Measurements from ENCODE around the gene CCDC152.
A peak's percentile ranks its signal among the peaks of the same experiment; 100 is the strongest.
"Not testable (repeated sequence)": the region's sequence is repeated elsewhere in the genome, so short reads cannot be mapped to it uniquely, and the experiment has no call there.

Gene CCDC152

DNA sequence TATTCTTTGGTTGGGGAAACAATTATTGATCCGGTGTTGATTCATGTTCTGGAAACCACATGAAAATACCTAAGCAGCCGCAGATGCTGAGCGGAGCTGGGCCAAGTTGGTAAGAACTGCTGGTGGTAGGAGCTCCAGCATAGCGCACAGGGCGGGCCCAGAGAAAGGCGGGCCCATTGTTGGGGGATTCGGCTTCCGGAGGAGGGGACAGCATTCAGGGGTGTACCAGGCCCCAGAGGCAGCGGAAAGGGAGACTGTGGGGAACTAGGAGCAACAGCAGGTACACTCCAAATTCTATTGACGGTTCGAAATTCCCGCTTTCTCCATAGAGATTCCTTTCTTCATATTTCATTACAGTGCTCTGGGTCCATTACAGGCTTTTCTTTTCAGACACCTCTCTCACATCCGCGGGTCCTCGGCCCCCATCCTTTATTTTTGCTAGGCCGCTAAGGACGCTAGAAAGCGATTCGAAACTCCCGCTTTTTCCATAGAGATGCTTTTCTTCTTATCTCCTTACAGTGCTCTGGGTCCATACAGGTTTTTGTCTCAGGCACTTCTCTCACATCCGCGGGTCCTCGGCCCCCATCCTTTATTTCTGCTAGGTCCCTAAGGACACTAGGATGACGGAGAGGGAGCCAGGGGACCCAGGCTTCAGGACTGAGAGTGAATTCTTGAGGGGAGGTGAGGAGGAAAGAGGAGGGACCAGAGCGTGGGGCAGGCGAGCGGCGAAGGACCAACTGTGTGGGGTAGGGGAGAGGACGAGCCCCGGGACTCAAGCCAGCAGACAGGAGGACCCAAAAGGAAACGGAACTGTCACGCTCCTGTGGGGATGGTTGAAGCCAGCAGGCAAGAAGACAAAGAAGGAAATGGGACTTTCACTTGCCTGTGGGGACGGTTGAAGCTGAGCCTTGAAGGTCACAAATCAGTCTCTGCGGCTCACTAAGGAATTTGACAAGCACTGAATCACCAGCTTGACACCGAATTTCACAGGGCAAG is at the start of gene CCDC152:
CCDC152 (plus strand) TSS at position 213 of the 996 bp plus-strand sequence. CDS start 2,304 bp downstream, outside the sequence.
- peak; percentile 17 to 70 for DNase-seq (ENCODE audit: low spot score in 2 of 2)
- Mint-ChIP-seq H3K27ac (peak within 1 kb of the TSS; percentile 92), H3K9me3 (no peaks in the 10 kb centered on the region), H3K4me1 (peaks cover 10% of the 10 kb centered on the region), H3K4me3 (peak within 1 kb of the TSS; percentile 79), H3K36me3 (peaks cover 6% of the 10 kb centered on the region)
- peak; percentile 94 for ATAC-seq

DNA sequence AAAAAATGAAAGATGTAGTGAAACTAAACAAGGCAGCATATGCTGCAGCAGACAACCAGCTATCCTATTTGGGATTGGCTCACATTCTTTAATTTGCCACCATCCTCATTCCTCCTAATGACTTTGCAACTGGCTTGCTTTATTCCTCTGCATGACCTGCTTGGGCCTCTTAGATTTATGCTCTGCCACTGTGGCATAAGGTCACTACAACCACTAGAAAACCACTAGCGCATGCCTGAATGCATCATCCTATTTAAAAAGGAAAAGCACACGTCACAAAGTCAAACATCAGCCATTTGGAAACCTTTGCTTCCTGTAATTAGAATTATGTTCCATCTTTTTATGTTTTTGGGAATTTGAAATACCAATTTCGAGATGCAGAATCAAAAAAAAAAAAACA is 40.8 kb upstream of the CCDC152 start:
- DNase-seq (ENCODE audit: low spot score in 2 of 2) (no peak), ATAC-seq (no peak)
- no peak overlapping the region for H3K27ac Mint-ChIP-seq
- H3K4me1 Mint-ChIP-seq = peaks cover 17% of the 10 kb centered on the region
- H3K4me3 Mint-ChIP-seq = no peak overlapping the region
- no peaks in the 10 kb centered on the region for H3K36me3 Mint-ChIP-seq
- H3K9me3 Mint-ChIP-seq = no peaks in the 10 kb centered on the region

DNA sequence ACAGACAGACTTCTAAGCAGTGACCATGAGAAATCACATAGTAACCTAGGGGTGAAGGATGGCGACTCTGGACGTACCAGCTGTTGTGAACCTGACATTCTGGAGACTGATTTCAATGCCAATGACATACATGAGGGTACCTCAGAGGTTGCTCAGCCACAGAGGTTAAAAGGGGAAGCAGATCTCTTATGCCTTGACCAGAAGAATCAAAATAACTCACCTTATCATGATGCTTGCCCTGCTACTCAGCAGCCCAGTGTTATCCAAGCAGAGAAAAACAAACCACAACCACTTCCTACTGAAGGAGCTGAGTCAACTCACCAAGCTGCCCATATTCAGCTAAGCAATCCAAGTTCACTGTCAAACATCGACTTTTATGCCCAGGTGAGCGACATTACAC is 38.0 kb upstream of the CCDC152 start:
- DNase-seq (ENCODE audit: low spot score in 2 of 2) (peak in 1 of 2 donors; percentile 5), ATAC-seq (peak; percentile 98)
- Mint-ChIP-seq H3K9me3 (no peaks in the 10 kb centered on the region), H3K27ac (no peak overlapping the region), H3K4me1 (peaks cover 17% of the 10 kb centered on the region), H3K4me3 (no peak overlapping the region), H3K36me3 (no peaks in the 10 kb centered on the region)

- peak; percentile 58 for ATAC-seq
These were observed 37.6 kb upstream of the CCDC152 start for GRCh38 chr5:42719034-42719433.

DNA sequence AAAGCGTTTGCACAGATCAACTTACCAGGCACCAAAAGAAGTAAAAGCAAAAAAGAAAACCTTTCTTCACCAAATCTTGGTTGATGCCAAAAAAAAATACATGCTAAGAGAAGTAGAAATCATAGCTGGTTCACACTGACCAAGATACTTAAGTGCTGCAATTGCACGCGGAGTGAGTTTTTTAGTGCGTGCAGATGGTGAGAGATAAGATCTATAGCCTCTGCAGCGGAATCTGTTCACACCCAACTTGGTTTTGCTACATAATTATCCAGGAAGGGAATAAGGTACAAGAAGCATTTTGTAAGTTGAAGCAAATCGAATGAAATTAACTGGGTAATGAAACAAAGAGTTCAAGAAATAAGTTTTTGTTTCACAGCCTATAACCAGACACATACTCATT is 36.4 kb upstream of the CCDC152 start:
- H3K9me3 Mint-ChIP-seq = no peaks in the 10 kb centered on the region
- ATAC-seq (no peak), DNase-seq (ENCODE audit: low spot score in 2 of 2) (no peak)
- no peak overlapping the region for H3K4me3 Mint-ChIP-seq
- no peak overlapping the region for H3K27ac Mint-ChIP-seq
- H3K4me1 Mint-ChIP-seq = peaks cover 17% of the 10 kb centered on the region
- no peaks in the 10 kb centered on the region for H3K36me3 Mint-ChIP-seq

More at GRCh38 chr5:42719034-42719433, 37.6 kb upstream of the CCDC152 start:
- Mint-ChIP-seq H3K27ac (no peak overlapping the region), H3K4me1 (peaks cover 17% of the 10 kb centered on the region), H3K9me3 (no peaks in the 10 kb centered on the region), H3K4me3 (no peak overlapping the region), H3K36me3 (no peaks in the 10 kb centered on the region)
- DNase-seq (ENCODE audit: low spot score in 2 of 2) = no peak

DNA sequence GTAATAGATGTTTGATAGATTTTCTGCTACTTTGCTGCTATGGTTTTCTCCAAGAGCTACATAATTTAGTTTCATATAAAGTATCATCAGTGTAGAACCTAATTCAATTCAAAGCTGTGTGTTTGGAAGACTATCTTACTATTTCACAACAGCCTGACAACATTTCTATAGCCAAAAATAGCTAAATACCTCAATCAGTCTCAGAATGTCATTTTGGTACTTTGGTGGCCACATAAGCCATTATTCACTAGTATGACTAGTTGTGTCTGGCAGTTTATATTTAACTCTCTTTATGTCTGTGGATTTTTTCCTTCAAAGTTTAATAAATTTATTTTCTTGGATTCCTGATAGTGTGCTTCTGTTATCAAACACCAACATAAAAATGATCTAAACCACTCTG is 35.1 kb upstream of the CCDC152 start:
- H3K9me3 Mint-ChIP-seq = no peaks in the 10 kb centered on the region
- no peaks in the 10 kb centered on the region for H3K36me3 Mint-ChIP-seq
- no peak overlapping the region for H3K27ac Mint-ChIP-seq
- H3K4me3 Mint-ChIP-seq = no peak overlapping the region
- H3K4me1 Mint-ChIP-seq = peaks cover 17% of the 10 kb centered on the region
- DNase-seq (ENCODE audit: low spot score in 2 of 2) (no peak), ATAC-seq (no peak)

DNA sequence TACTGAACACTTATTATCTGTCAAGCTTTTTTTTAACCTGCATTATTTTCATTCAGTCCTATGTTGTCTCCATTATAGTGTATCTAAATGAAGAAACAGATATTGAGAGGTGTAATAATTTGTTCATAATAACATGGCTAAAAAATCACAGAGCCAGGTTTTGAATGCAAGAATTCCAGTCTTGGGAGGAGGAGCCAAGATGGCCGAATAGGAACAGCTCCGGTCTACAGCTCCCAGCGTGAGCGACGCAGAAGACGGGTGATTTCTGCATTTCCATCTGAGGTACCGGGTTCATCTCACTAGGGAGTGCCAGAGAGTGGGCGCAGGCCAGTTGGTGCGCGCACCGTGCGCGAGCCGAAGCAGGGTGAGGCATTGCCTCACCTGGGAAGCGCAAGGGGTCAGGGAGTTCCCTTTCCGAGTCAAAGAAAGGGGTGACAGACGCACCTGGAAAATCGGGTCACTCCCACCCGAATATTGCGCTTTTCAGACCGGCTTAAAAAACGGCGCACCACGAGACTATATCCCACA is 22.0 kb upstream of the CCDC152 start:
- not testable (repeated sequence) for H3K36me3 Mint-ChIP-seq; H3K4me3 Mint-ChIP-seq; H3K27ac Mint-ChIP-seq; H3K9me3 Mint-ChIP-seq; ATAC-seq; H3K4me1 Mint-ChIP-seq; DNase-seq (ENCODE audit: low spot score in 2 of 2)

GRCh38 chr5:42740920-42741319 is 15.7 kb upstream of the CCDC152 start:
- no peaks in the 10 kb centered on the region for H3K9me3 Mint-ChIP-seq
- no peaks in the 10 kb centered on the region for H3K36me3 Mint-ChIP-seq
- DNase-seq (ENCODE audit: low spot score in 2 of 2) (no peak), ATAC-seq (no peak)
- H3K4me1 Mint-ChIP-seq = no peaks in the 10 kb centered on the region
- H3K27ac Mint-ChIP-seq = no peak overlapping the region
- H3K4me3 Mint-ChIP-seq = no peak overlapping the region

DNA sequence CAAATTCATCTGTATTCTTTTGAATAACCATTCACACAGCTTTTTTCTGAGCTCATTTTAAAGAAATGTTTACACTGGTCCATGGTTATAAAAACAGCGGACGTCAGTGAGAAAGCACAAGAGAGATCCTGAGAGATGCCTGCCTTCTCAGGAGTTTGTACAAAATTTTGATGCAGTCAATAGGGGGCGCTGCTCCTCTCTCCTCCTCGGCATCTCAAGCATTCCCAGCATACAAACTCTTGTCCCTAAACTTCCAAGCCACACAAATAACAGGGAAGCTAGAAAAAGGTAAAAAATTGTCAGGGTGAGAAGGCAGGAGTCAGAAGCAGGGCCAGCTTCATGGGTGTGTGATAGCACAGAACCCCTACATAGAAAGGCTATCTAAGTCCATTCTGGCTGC is 11.2 kb upstream of the CCDC152 start:
- Mint-ChIP-seq H3K9me3 (no peaks in the 10 kb centered on the region), H3K4me3 (no peak overlapping the region), H3K27ac (no peak overlapping the region), H3K4me1 (peaks cover 13% of the 10 kb centered on the region), H3K36me3 (no peaks in the 10 kb centered on the region)
- DNase-seq (ENCODE audit: low spot score in 2 of 2) (no peak), ATAC-seq (no peak)

GRCh38 chr5:42745856-42746255 is 10.8 kb upstream of the CCDC152 start:
- peaks cover 13% of the 10 kb centered on the region for H3K4me1 Mint-ChIP-seq
- no peak for DNase-seq (ENCODE audit: low spot score in 2 of 2)
- no peaks in the 10 kb centered on the region for H3K9me3 Mint-ChIP-seq
- no peak overlapping the region for H3K4me3 Mint-ChIP-seq
- no peak overlapping the region for H3K27ac Mint-ChIP-seq
- ATAC-seq = no peak
- no peaks in the 10 kb centered on the region for H3K36me3 Mint-ChIP-seq

- Mint-ChIP-seq H3K36me3 (no peaks in the 10 kb centered on the region), H3K4me3 (no peak overlapping the region), H3K4me1 (peaks cover 13% of the 10 kb centered on the region), H3K9me3 (no peaks in the 10 kb centered on the region), H3K27ac (no peak overlapping the region)
- DNase-seq (ENCODE audit: low spot score in 2 of 2) (no peak), ATAC-seq (peak; percentile 62)
These were observed 7.6 kb upstream of the CCDC152 start for GRCh38 chr5:42749020-42749419.

GRCh38 chr5:42750507-42750906 is 6.1 kb upstream of the CCDC152 start:
- DNase-seq (ENCODE audit: low spot score in 2 of 2) (no peak), ATAC-seq (no peak)
- Mint-ChIP-seq H3K9me3 (no peaks in the 10 kb centered on the region), H3K4me3 (no peak overlapping the region), H3K4me1 (peaks cover 13% of the 10 kb centered on the region), H3K27ac (no peak overlapping the region), H3K36me3 (no peaks in the 10 kb centered on the region)

DNA sequence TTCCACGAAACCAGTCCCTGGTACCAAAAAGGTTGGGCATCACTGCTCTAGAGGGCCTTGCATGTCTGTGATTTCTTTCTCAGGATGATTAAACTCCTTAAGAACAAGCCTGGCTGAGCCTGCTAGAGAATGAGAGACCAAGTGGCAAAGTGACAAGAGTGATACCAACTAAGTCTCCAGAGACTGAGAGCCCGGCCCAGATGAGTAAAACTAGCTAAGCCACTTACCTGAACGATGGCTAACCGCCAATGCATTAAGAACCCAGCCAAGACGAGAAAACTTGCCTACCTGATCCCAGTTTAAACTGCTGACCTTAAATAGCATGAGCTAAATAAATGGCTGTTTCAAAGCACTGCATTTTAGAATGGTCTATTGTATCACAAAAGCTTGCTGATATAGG is 5.6 kb upstream of the CCDC152 start:
- Mint-ChIP-seq H3K4me3 (no peak overlapping the region), H3K27ac (no peak overlapping the region)

GRCh38 chr5:42753099-42753498 is 3.5 kb upstream of the CCDC152 start:
- Mint-ChIP-seq H3K4me3 (no peak overlapping the region), H3K9me3 (no peaks in the 10 kb centered on the region), H3K36me3 (no peaks in the 10 kb centered on the region), H3K27ac (no peak overlapping the region), H3K4me1 (peaks cover 24% of the 10 kb centered on the region)
- DNase-seq (ENCODE audit: low spot score in 2 of 2) (no peak), ATAC-seq (no peak)

More for the DNA sequence above, 5.6 kb upstream of the CCDC152 start:
- no peak for DNase-seq (ENCODE audit: low spot score in 2 of 2)
- H3K36me3 Mint-ChIP-seq = no peaks in the 10 kb centered on the region
- ATAC-seq = no peak
- H3K9me3 Mint-ChIP-seq = no peaks in the 10 kb centered on the region
- H3K4me1 Mint-ChIP-seq = peaks cover 13% of the 10 kb centered on the region

- no peak overlapping the region for H3K27ac Mint-ChIP-seq
- DNase-seq (ENCODE audit: low spot score in 2 of 2) (no peak), ATAC-seq (no peak)
- H3K4me3 Mint-ChIP-seq = no peak overlapping the region
- H3K9me3 Mint-ChIP-seq = no peaks in the 10 kb centered on the region
- peaks cover 23% of the 10 kb centered on the region for H3K36me3 Mint-ChIP-seq
- H3K4me1 Mint-ChIP-seq = peaks cover 10% of the 10 kb centered on the region
These were observed 2.8 kb downstream of the CCDC152 start for GRCh38 chr5:42759456-42759855.

- peaks cover 27% of the 10 kb centered on the region for H3K36me3 Mint-ChIP-seq
- H3K27ac Mint-ChIP-seq = no peak overlapping the region
- DNase-seq (ENCODE audit: low spot score in 2 of 2) (no peak), ATAC-seq (no peak)
- H3K4me3 Mint-ChIP-seq = no peak overlapping the region
- H3K9me3 Mint-ChIP-seq = no peaks in the 10 kb centered on the region
- H3K4me1 Mint-ChIP-seq = peaks cover 10% of the 10 kb centered on the region
These were observed 3.8 kb downstream of the CCDC152 start for GRCh38 chr5:42760426-42760825.

All from stimulated activated effector memory CD8-positive, alpha-beta T cell treated with anti-CD3 and anti-CD28 coated beads, Interleukin-12 subunit alpha, Interleukin-12 subunit beta, amount 100 ng/mL, for 72 hours (primary cell).